Activated effector memory CD4-positive, alpha-beta T cell treated with Interleukin-2 at 50 U/mL for 16 hours (primary cell): Measurements from ENCODE around the gene GYPB.
"Not testable (repeated sequence)": the region's sequence is repeated elsewhere in the genome, so short reads cannot be mapped to it uniquely, and the experiment has no call there.

ENCODE experiments used
- DNase-seq: peaks from one replicate; pipeline ENCODE4 v3.0.0-alpha.2; 2020

Gene GYPB

GRCh38 chr4:144008602-144009001, 10.6 kb downstream of the GYPB start:
- not testable (repeated sequence) for DNase-seq

GRCh38 chr4:144007960-144008359, 11.2 kb downstream of the GYPB start:
- not testable (repeated sequence) for DNase-seq

GRCh38 chr4:144006200-144006803, 12.9 kb downstream of the GYPB start:
- DNase-seq = not testable (repeated sequence)

GRCh38 chr4:144005558-144005953, 13.6 kb downstream of the GYPB start:
- DNase-seq = not testable (repeated sequence)

- not testable (repeated sequence) for DNase-seq
Measured at GRCh38 chr4:144004868-144005557, 14.2 kb downstream of the GYPB start.

GRCh38 chr4:144003890-144004265, 15.3 kb downstream of the GYPB start:
- not testable (repeated sequence) for DNase-seq

- not testable (repeated sequence) for DNase-seq
Measured at GRCh38 chr4:144003205-144003889, 15.8 kb downstream of the GYPB start.

- not testable (repeated sequence) for DNase-seq
Measured at GRCh38 chr4:144000331-144000995, 18.7 kb downstream of the GYPB start.

- DNase-seq = not testable (repeated sequence)
Measured at GRCh38 chr4:143996193-143996592, 23.0 kb downstream of the GYPB start.

GRCh38 chr4:143991761-143992160, 27.4 kb downstream of the GYPB start:
- not testable (repeated sequence) for DNase-seq

- DNase-seq = not testable (repeated sequence)
Measured at GRCh38 chr4:143990717-143991116, 28.5 kb downstream of the GYPB start.

GRCh38 chr4:143986180-143986579, 33.0 kb downstream of the GYPB start:
- no peak for DNase-seq

GRCh38 chr4:143980776-143981175, 38.4 kb downstream of the GYPB start:
- not testable (repeated sequence) for DNase-seq

- DNase-seq = not testable (repeated sequence)
Measured at GRCh38 chr4:143975527-143975926, 43.7 kb downstream of the GYPB start.

- DNase-seq = not testable (repeated sequence)
Measured at GRCh38 chr4:143974021-143974420, 45.2 kb downstream of the GYPB start.

GRCh38 chr4:143961075-143961474, 58.1 kb downstream of the GYPB start:
- DNase-seq = no peak

- not testable (repeated sequence) for DNase-seq
Measured at GRCh38 chr4:143955306-143955705, 63.9 kb downstream of the GYPB start.

- not testable (repeated sequence) for DNase-seq
Measured at GRCh38 chr4:143951458-143951972, 67.7 kb downstream of the GYPB start.

GRCh38 chr4:143950967-143951366, 68.2 kb downstream of the GYPB start:
- not testable (repeated sequence) for DNase-seq

- DNase-seq = not testable (repeated sequence)
Measured at GRCh38 chr4:143950185-143950584, 69.0 kb downstream of the GYPB start.

GRCh38 chr4:143947493-143947892, 71.7 kb downstream of the GYPB start:
- DNase-seq = not testable (repeated sequence)
